Measurements from ENCODE around the gene CDHR1.

DNA sequence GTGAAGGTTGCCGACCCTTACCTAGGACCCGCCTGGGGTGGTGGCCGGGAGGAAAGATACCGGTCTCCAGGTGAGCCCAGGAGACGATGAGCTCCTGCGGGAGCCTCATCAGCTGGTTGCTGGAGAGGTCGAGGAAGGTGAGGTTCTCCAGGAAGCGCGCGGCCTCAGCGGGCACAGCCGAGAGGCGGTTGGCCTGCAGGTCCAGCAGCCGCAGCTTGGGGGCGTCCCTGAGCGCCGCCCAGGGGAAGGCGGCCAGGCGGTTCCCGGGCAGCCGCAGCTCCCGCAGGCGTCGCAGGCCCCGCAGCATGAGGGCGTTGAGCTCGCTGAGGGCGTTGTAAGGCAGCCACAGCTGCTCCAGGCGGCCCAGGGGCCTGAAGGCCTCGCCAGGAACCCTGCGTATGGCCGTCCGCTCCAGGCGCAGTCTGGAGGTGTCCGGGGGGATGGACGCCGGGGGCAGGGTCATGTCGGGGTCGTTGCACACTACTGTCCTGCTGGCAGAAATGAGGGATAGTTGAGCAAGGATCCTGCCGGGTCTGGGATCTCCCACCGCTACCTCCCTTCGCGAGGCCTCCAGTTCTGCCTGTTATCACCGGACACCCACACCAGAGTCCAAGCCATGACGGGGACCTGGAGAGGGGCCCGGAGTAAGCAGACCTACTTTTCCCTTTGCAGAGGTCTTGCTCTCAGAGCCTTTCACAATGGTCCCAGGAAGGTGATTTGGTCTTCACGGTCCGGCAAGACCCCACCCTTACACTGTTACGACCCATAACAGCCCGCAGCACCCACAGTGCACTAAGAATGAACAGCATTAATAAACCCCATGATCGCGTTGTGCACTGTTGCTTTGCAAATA lies 43.1 kb downstream of the CDHR1 start:
- no peak for TF ChIP-seq EZH2 (IDR thresholded peaks at IDR 0.05)
- TF ChIP-seq POLR2AphosphoS5 (IDR thresholded peaks at IDR 0.05; ENCODE audit: borderline replicate concordance, low read depth, low read length): no peak
- TF ChIP-seq FOXP2 (optimal IDR thresholded peaks at IDR 0.05; ENCODE audit: control extremely low read depth, extremely low read length, insufficient read depth): no peak

Measured in SK-N-MC (cell line).